GM21367 (cell line): ENCODE results near the gene SHLD1.
"Not testable (repeated sequence)": the region's sequence is repeated elsewhere in the genome, so short reads cannot be mapped to it uniquely, and the experiment has no call there.

Experiments
- ATAC-seq: cut with Tn5 transposase; IDR thresholded peaks from one replicate; pipeline ENCODE4 v1.9.1; 2021; ENCODE audit not compliant: unreplicated experiment

The SHLD1 gene

DNA sequence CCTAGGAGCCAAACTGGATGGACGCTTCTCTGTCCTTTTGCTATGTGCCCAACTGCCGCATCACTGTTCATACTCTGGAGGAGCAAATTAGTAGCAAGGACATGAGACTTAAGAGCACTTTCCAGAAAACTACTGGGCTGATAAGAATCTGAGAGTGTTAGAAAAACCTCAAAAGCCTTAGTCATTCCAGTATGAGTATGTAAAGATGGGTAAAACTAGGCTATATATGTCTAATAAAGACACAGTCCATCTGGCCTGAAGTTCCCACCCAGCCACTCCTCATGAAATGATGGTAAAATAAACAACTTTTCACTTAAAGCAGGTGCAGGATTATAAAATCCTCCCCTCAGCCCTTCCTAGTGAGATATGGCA is 30.6 kb downstream of the SHLD1 start:
- ATAC-seq = no peak

GRCh38 chr20:5781367-5781766 is 31.2 kb downstream of the SHLD1 start:
- ATAC-seq = not testable (repeated sequence)

GRCh38 chr20:5781798-5782750 is 31.9 kb downstream of the SHLD1 start:
- no peak for ATAC-seq

GRCh38 chr20:5784735-5785134 is 34.5 kb downstream of the SHLD1 start:
- no peak for ATAC-seq

GRCh38 chr20:5785146-5785545 is 34.9 kb downstream of the SHLD1 start:
- no peak for ATAC-seq

DNA sequence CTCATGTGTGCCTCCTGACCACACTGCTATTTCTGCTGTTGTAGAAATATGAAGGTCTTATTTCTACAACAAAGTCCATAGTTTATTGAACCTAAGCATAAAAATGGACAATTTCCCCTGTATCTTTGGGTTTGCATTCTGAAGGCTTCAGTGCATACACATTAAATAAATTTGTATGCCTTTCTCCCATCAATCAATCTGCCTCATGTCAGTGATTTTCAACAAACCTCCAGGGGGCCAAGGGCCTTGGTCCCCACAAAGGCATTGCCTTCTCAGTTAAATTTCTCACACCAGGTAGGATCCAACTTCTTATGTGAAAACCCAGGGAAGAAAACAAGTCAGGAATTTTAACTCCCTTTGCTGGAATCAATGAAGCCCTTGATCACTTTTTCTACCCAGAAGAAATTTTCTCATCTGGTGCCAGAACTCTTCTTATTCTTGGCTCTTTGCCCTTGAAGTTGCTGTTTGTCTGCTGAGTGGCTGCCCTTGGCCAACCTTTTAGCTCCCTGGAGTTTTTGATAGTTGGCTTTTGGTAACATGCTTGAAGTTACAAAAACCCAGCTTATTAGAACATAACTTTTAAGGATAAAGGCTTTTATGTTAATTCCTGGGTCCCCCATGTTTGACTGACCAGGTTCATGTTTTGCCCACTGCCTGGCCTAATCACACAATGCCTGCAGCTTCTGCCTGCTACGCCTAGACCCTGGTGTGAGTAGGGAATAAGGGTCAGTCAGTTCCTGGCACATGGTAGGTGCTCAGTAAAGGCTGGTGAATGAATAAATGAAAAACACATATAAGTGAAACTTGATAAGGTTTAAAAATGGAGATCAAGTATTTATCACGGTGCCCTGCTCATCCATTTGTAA is 37.0 kb downstream of the SHLD1 start:
- ATAC-seq = no peak

DNA sequence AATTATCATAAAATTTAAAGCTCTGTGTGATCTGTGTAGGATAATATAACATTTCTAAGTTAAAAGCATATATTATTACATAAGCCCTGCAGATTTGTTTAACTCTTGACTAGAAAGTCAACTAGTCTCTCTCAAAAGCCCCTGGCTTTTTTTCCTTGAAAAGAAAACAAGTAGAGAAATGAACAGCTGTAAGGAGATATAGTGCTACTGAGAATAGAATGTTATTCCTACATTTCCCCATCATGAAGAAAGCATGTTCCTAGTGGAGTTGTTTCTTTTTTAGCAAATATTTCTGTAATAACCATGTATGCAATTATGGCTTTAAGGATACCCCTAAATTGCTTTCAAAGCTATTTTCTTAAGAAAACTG is 37.6 kb downstream of the SHLD1 start:
- no peak for ATAC-seq

DNA sequence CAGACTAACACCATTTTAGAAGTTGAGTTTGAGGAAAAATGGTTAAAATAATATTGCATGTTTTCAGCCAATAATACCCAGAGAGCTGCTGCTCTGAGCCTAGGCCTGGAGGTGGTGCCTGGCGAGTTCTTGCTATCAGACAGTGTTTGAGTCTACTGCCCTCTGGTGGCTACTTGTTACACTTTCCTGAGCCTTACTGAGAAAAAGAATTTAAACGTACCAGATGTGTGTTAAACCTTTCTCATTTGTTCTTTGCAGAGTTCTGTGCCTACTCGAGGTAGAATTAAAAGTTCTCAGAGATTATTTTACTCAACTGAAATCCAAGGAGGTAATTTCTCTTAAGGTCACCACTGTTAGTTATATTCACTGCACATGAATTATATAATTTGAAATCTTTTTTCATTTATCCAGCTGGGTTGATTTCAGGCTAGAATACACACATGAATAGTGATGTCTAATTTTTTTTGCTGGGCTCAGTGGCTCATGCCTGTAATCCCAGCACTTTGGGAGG is 38.2 kb downstream of the SHLD1 start:
- no peak for ATAC-seq

- ATAC-seq = no peak
These were observed 39.6 kb downstream of the SHLD1 start for GRCh38 chr20:5789827-5790226.

DNA sequence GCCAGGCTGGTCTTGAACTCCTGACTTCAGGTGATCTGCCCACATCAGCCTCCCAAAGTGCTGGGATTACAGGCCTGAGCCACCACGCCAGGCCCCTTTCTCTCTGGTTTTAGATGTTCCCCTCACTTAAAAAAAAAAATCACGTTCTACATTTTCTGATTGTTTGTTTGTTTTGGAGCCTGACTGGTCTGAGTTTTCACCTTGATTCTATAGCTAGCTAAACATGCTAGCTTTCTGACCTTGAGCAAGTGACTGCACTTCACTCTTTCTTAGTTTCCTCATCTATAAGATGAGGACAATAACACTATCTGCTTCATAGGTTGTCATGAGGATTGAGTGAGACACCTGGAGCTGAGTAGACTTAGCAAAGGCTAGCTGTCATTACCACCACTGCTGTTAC is 43.7 kb downstream of the SHLD1 start:
- no peak for ATAC-seq

DNA sequence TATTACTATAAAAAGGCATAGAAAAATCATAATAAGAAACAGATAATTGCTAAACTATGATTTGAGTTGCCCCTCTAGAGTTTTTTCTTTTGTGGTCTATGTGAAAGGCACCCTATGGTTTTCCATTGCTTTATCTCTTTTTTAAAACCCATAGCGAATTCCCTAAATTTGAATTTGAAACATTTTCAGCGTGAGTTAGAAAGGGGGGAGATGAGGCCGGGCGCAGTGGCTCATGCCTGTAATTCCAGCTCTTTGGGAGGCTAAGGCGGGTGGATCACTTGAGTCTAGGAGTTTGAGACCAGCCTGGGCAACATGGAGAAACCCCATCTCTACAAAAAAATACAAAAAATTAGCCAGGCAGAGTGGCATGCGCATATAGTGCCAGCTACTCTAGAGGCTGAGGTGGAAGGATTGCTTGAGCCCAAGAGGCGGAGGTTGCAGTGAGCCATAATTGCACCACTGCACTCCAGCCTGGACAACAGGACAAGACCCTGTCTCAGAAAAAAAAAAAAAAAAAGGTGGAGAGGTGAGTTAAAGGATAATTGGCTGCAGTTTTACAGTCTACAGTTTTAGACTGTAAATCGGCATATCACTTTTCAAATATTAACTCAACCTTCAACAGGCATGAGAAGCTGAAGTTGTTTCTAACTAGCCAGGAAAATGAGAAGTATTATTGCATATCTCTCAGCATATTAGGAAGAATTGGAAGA is 46.3 kb downstream of the SHLD1 start:
- ATAC-seq = no peak

GRCh38 chr20:5797165-5797564 is 47.0 kb downstream of the SHLD1 start:
- ATAC-seq = no peak

DNA sequence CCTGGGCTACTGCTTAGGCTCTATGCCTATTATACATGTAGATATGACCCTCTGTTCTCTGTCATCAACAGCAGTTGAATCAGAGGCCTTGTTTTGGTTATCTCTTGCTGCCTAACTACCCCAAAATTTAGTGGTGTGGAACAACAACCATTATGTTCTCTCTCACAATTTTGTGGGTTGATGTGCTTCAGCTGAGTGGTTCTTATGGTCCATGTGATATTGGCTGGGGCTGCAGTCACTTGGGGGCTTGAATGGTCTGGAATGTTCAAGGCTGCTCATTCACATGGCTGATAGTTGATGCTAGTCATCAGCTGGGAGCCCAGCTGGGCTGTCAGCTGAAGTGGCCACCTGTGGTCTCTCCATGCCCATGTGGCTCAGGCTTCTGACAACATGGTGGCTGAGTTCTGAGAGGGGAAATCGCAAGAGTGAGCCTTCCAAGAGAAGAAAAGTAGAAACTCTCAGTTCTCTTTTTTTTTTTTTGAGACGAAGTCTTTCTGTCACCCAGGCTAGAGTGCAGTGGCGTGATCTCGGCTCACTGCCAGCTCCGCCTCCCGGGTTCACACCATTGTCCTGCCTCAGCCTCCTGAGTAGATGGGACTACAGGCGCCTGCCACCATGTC is 47.8 kb downstream of the SHLD1 start:
- ATAC-seq = peak; percentile 90

GRCh38 chr20:5803754-5804303 is 53.6 kb downstream of the SHLD1 start:
- ATAC-seq = not testable (repeated sequence)

GRCh38 chr20:5806457-5807263 is 56.5 kb downstream of the SHLD1 start:
- no peak for ATAC-seq

DNA sequence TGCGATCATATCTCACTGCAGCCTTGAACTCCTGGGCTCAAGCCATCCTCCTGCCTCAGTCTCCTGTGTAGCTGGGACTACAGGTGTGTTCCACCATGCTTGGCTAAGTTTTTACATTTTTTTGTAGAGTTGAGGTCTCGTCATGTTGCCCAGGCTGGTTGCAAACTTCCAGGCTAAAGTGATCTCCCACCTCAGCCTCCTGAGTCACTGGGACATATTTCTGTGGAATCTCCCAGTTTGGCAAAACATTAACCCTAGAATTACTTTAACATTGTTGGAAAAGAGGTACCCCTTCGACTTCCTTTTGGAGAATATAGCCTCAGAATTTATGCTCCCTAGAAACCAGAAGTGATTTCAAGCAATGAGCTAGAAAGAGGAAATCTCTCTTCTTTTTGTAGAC is 57.2 kb downstream of the SHLD1 start:
- no peak for ATAC-seq

GRCh38 chr20:5808901-5809300 is 58.7 kb downstream of the SHLD1 start:
- no peak for ATAC-seq

DNA sequence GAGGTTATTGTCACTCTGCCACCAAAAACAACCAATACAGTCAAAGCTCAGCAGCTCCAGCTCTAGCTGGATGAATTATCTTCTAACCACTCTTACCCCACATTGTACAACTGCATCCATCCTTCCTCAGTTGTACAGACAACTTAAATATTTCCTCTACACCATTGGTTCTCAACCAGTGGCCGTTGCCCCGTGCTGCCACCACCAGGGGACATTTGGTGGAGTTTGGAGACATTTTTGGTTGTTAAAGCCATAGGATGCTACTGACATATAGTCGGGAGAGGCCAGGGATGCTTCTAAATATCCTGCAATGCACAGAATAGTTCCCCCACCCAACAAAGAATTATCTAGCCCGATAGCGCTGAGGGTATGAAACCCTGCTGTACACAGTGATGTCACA is 59.3 kb downstream of the SHLD1 start:
- no peak for ATAC-seq

DNA sequence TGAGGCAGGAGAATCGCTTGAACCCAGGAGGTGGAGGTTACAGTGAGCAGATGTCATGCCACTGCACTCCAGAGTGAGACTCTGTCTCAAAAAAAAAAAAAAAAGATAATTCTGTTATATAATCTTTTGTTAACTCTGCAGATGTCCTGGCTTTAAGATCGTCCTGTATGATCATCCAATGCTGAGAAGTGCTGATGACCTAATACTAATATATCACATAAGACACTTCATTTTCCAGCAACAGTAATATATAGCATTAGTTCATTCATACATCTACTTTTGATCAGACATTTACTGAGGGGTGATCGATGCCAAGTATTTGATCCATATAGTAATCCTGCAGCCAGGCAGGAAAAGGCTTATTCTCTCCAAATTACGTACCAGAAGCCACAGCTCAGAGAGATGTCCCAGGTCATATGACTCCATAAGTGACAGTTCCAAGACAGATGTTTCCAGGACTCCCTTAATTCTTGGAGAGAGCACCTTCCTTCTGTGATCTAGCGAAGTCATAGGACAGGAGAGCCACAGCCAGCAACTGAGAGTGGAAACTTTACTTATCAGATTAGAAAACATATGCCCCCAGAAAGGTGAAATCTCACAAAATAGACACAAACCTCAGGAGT is 60.7 kb downstream of the SHLD1 start:
- no peak for ATAC-seq
